HPDE6-E6E7 (cell line): ENCODE results near the gene PKNOX2.
A peak's percentile ranks its signal among the peaks of the same experiment; 100 is the strongest.

Experiments
- DNase-seq: peaks from one replicate; pipeline ENCODE4 v3.0.0; 2011; ENCODE audit warnings: missing footprints; ENCODE audit errors: extremely low spot score

Gene PKNOX2

DNA sequence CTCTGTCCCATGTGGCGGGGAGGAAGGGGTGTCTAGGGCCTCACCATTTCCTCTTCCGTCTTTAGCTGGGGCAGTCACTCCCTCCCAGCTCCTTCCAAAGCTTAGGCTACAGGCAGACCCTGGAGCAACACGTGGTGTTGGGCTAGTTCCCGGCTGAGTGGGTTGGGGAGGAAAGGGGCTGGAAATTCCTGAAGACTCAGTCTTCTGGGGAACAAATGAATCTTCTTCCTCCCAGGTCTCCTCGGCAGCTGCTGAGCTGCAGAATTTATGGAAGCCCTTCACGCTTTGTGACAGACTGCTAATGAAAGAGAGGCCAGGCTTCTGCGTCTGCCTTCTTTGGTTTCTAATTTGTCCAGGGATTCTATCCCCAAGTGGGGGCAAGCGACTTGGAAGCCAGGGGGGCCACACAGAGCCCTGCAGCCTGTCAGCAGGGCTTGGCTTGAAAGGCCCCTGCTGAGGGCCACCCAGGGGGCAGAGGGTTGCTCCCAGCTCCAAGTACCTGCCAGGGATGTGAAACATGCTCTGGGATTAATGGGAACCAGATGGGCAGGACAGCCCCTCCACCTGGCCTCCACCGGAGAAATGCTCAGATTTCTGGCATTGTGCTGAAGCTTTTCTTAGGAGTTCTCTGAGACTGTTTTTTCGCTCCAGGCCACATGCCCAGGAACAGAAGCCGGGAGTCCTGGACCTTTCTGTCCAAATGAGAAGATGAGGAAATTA is 123.1 kb downstream of the PKNOX2 start:
- no peak for DNase-seq

DNA sequence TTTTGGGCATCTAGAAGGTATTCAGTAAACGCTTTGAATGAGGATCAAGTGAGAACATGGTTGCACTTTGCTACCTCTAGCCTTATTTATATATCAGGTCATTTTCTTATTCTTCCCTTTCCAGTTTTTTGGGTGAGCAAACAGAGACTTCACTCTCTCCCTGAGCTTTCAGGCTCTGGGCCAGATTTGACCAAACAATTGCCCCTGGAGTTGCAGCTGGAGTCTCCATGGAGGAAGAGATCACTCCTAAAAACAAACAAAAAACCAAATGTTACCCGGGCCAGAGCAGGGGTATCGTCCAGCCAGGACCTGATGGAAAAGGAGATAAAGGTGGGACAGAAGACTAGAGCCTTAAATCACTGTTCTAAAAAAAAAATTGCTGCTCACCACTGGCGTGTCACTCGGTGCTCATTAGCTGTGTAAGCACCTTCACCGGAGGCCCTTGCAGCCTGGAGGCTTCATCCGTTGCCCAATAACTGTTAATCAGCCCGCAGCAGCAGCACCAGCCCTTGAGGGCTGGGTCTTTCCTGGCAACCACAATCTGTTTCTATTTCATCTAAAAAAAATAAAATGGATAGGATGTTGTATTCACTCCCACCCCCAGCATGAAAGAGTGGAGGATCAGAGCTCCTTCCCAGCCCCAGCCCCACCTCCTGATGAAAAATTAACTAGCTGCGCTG is 125.0 kb downstream of the PKNOX2 start:
- no peak for DNase-seq

DNA sequence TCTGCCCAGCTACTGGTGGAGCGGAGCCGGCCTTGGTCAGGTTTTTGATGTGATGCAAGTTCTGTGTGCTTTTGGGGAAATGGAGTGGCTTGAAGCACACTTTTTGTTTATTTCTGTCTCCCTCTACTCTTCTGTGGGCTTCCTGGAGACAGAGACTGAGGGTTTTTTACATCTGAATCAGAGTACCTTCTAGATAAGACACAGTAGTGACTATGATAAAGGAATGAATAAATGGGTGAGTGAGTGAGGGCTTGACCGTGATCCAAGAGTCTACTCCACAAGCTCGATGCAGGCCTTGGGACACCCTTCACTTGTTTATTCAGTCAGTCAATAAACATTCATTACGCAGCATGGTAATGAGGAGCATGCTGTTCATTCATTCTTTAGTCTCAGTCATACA is 125.7 kb downstream of the PKNOX2 start:
- no peak for DNase-seq

DNA sequence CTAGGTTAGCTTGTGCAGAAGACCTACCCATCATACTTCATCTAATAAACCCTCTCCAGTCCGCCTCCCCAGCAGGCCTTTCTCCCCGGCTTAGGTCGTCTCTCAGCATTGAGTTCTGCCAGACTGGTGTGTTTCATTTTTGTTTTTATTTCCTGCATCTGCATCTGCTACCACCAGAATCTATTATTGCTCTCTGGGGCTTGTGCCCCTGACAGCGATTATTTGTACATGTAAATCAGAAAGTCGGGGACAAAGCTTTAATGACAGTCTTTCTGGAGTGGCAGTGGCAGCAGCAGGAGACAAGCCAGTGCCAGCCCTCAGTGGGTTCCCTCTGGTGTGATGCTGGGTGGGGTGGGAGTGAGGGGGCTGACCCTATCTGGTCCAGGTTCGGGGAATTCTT is 127.5 kb downstream of the PKNOX2 start:
- DNase-seq = no peak

DNA sequence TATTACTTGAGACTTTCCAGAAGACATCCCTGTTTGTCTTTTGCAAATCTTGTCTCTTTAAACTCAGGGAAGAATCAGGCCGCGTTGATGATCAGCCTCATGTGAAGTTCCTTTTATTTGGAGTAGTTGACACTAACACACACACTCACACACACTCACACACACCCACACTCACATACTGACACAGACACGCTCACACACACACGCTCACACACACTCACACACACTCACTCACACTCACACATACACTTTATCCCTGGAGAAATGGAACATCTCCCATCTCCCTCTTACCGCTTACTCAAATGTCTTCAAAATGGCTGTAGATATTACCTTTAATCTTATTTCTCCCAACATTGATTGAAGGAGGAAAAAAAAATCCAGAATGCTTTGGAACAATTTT is 129.0 kb downstream of the PKNOX2 start:
- no peak for DNase-seq

DNA sequence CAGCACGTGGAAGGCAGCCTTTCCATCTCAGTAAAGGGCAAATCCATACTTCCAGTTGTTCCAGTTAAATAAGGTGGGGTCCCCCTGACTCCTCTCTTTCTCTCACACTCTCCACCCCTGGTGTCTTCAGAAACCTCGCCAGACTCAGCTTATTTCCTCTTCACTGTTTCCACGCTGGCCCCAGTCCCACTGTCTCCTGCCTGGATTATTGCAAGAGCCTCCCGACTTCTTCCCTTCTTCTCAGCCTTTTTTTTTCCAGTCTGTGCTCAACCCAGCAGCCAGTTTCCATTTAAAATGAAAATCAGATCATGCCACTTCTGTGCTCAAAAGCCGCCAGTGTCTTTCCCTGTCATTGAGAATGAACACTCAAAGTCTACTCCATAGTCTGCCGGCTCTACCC is 131.4 kb downstream of the PKNOX2 start:
- DNase-seq = no peak

DNA sequence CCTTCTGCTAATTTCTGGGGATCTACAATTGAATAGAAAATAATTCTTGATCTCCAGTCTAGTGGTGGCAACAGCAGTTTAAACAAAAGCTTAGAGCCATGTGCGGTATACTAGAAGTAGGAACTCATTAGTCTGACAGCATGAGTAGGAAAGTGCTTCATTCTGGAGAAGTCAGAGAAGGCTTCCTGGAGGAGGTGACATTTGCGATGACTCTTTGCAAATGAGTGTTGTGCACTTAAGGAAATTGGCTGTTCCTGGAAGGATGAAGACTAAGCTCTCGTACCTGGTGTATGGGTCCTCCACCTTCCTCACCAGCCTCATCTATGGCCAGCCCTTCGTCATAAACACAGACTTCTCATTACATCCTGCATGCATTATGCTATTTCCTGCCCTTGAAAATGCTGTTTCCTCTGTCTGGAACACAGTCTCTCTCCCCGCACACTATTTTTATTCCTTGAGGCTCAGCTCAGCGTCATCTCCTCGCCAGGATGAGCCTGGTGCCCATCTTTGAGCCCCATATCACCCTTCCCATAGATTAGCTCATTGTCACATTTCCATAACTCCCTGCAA is 132.9 kb downstream of the PKNOX2 start:
- no peak for DNase-seq

DNA sequence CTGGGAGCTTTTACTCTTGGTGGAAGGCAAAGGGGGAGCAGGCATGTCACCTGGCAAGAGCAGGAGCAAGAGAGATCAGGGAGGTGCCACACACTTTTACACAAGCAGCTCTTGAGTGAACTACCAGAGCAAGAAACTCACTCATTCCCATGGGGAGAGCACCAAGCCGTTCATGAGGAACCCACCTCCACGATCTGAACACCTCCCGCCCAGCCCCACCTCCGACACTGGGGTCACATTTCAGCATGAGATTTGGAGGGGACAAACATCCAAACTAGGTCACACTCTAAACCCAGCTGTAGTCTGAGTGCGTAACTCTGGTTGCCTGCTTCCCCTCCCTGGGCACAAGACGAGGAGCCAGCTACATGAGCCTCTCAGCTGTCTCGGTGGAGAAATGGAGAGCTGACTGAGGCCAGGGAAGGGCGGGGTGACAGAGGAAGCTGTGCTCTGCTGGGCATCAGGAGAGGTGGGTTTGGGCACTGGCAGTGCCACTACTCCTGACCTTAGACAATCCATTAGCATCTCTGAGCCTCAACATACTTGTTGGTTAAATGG is 134.6 kb downstream of the PKNOX2 start:
- DNase-seq = no peak

DNA sequence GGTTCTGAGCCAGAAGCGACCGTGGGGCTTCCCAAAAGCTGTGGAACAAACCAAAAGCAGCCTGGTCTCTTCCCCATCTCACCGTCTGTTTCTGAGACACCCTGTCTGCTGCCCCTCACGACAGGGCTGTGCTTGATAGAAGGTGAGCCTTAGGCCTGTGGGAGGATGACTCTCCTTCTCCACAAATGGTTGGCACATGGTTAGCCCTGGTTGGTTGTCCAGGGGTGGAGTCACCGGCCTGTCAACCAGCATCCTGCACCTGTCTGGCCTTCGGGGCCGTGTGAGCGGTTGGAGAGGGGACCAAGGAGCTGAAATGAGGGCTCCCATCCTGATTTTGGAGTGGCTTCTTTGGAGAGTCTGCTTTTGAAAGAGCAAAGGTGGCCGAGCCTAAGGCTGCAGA is 135.3 kb downstream of the PKNOX2 start:
- no peak for DNase-seq

DNA sequence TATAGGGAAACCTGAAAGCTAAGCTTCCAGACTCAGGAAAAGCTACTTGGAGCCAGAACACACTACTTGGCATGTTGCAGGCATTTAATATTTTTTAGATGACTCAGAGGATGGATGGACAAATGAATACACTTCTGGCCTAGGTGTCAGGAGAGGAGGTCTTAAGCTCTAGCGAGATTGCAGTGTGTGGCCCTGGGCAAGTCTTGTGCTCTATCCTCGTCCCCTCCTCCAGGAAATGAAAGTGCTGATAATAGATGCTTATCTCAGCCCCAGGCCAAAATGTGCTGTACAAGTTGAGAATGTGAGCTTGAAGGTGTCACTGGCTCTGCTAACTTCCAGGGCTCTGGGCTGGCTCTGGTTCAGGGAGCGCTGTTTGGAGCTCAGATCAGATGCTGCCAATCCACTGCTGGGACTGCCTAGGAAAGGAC is 136.3 kb downstream of the PKNOX2 start:
- DNase-seq = peak; percentile 31

DNA sequence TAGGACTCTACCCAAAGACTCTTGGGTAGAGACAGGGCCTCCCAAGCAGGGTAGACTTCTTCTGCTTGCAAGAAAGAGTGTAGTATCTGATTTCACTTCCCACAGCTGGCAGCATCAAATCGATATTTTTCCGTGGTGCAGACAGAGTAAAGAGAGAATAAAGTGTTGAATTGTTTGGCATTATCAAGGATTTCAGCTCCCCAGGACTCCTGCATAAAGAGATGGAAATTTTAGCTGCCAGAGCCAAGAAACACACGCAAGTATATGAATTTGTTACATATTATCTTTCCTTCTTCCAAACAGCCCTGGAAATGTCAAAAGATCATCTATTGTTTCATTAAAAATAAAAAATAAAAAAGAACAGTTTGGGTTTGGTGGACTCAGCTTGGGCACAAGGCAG is 136.8 kb downstream of the PKNOX2 start:
- no peak for DNase-seq

DNA sequence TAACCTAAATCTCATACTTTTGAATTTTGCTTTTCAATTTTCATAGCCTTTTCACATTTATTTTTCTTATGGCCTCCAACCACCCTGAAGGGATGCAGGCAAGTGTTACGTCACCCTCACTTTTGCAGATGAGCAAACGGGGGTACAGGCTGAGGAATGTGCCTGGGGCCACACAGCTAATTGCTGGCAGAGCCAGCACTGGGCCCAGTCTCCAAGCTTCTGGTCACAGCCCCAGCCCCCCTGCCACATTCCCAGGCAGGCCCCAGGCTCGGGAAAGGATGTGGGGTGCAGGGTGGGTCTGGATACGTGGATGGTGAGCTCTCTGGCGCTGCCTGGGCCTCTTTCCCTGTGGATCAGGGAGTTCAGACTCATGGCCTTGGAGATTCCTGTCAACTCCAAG is 138.6 kb downstream of the PKNOX2 start:
- no peak for DNase-seq

DNA sequence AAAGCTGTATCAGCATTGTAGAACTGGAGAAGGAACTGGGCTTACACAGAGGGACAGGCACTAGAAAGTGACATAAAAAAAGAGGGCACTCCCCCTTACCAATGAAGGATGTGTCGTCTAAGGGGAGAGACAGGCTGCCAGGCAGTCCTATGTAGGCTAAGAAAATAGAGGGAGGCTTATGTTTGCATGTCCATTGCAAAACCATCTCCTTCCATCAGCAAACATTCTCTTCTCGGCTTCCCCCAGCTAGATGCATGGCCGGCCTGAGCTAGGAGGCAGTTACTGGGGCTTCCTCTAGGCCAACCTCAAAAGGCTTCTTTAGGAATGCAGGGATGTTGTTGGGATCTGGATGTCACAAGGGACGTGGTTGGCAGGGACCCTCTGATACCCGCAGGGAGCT is 139.1 kb downstream of the PKNOX2 start:
- DNase-seq = no peak

DNA sequence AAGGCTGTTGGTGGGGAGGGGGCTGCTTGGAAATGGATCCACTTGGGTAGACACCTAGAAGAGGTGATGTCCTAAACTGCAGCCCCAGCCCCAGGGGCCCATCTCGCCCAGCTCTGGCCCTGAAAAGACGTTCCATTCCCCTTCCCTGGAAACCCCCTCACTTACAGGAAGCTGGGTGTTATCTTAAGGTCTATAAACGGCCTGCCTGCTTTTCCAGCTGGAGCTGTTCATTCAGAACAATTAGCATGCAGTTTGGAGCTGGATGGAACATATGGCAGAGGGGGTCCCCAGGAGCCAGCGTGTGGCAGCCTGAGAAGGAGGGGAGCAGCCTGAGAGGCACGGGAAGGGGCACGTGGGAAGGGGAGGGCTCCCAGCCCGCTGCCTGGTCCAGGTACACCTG is 139.6 kb downstream of the PKNOX2 start:
- DNase-seq = no peak

DNA sequence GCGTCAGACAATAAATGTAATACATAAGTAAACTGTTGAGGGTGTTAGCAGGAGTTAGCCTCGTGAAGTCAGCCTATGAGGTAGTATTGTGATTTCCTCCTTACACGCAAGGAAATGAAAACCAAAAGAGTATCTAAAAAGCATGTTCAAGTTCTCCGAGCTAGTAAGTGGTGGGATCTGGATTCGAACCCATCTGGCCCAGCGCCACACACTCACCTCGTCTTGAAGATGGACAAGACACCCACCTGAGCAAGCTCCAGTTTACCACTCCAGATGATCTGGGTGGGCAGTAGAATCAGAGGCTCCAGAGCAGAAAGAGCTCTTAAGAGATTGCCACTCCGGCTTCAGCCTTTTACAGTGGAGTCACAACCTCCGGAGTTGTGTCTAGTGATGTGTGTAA is 140.3 kb downstream of the PKNOX2 start:
- DNase-seq = no peak

DNA sequence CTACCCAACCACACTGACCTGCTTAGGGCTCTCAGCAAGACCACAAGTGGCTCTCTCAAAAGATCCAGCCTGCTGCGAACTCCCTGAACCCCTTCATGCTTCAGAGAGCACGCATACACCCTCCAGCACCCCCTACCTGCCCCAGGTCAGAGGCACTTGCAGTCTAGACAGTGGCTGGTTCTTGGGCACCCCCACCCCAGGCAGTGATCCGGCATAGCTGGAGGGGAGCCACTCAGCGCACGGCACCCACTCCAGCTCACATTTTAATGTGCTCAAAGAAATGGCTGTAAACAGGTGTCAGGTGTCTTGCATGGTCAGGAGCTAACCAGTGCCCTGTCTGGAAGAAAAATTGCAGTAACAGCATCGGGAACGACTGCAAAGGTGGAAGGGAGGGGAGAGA is 140.8 kb downstream of the PKNOX2 start:
- no peak for DNase-seq

DNA sequence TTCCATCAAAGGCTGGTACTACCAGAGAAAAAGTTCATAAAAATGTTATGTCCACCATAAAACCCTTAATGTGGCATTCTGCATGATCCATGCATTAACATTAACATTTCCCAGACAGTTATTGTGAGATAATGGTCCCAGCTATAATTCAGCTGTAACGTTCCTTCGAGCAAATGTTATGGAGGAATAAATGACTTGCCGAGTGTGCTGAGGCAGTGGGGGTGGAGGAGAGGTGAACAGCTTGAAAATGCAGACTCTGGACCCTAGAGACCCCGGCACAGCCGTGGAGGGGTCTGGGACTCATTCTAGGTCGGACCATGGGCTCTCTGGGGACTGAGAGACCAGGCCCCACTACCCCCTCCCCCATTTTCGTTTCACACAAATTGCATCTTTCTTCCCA is 141.9 kb downstream of the PKNOX2 start:
- no peak for DNase-seq

DNA sequence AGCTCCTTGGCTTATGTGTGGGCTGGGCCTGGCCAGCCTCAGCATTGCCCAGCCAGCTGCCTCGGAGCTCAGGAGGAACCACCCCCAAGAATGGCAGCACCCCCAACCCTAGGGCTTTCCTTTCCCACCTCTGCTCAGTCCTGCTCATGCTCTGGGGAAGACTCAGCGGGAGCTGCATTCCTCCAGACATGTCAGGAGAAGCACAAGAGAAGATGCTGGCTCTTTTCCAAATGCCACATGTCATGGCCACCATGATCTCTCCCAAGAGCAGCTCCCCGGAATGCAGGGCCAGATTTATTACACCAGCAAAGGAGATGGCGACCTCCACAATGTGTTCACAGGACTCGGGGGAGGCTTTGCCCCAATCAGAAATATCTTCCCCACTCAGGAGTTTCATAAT is 143.7 kb downstream of the PKNOX2 start:
- no peak for DNase-seq

DNA sequence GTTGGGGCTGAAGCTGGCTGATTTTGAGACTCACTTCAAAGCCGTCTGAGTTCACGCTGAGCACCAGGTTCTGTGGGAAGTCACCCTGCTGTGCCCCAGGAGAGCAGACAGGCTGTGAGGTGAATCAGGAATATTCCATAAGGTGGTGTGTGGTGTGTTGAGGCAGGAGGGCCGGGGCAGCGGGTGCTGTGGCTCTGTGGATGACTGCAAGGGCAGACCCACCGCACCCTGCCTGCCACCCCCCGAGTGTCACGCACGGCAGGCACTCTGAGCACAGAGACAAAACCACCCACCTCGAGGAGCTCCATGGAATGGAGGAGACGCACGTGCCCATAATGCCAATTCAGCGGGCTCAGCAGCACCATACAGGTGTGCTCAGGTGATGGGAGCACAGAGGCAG is 147.8 kb downstream of the PKNOX2 start:
- no peak for DNase-seq

DNA sequence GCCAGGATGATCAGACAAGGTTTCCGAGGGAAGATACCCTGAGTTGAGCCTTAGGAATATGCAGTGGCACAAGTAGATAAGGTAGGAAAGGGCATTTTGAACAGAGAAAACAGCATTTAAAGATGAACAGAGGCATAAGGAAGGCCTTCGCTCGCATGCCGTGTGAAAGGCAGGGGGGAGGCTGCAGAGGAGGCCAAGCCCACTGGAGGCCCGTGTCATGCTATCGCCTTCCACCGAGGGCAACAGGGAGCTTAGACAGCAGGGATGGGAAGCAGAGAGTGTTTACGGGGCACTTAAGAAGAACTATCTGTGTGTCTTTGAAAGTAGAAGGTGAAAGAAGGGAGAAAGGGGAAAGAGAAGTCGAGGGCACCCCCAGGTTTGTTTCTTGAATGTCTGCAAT is 148.3 kb downstream of the PKNOX2 start:
- DNase-seq = no peak

DNA sequence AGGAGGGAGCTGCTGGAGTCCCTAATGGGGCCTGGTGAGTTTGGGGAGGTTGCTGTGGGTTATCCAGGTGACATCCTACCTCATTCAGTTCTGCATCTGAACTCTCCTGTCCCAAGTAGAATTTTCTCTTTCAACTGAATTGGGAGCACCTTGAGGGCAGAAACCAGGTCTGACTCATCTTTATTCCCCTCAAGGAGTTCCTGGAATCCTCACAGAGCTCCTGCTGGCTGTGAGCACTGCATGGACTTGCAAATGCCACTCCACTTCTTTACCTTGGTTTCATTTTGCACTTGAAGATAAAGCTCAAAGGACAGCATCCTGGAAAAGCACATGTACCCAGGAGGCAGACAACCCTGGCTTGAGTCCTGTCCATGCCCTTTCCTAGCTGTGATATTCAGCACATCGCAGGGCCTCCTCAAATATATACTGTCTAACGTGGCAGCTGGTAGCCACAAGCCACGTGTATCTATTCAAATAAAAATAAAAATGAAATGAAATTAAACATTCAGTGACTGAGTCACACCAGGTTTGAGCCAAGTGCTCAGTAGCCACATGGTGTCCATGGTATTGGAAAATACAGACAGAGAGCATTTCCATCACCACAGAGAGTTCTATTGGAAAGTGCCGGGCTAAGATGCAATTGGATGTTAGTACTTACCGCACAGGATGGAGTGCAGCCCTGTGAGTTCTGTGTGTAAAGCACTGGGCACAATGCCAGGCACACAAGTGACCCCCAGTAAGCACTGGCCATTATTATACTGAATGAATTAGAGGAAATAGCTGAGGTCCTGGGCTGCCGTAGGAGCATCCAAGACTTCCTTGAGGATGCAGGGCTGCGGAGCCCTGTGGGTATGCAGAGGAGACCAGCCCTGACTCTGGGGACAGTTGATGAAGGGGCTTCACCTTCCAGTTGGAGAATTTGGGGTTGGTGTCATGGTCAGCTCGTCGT is 149.0 kb downstream of the PKNOX2 start:
- no peak for DNase-seq
